Astrocyte (in vitro differentiated cells and primary cell): Measurements from ENCODE around the gene ADAMTSL5. TPM values are rescaled to one million over a fixed set of nuclear protein-coding genes. Genes with fewer than 3 reads are reported as not detected.
"Not testable (repeated sequence)": the region's sequence is repeated elsewhere in the genome, so short reads cannot be mapped to it uniquely, and the experiment has no call there.

Source experiments
- DNase-seq: peaks from one replicate; pipeline ENCODE4 v3.0.0-alpha.2; 2010; ENCODE audit warnings: low read depth
- FAIRE-seq: peaks from 2 replicates; lab custom pipeline; 2011; peaks lifted over from hg19 to GRCh38; lab: Jason Lieb, UNC
- H2AFZ ChIP-seq: 2 replicates; pipeline ENCODE4 v1.6.0; 2012; ENCODE audit warnings: low read depth, low read length, inconsistent platforms
- H3K27ac ChIP-seq: 2 replicates; pipeline ENCODE4 v1.5.1; 2011; ENCODE audit warnings: low read depth, low read length, inconsistent platforms
- H3K27me3 ChIP-seq: 2 replicates; pipeline ENCODE4 v1.6.0; 2011; ENCODE audit warnings: low read length, inconsistent platforms; ENCODE audit not compliant: insufficient read depth
- H3K36me3 ChIP-seq: 2 replicates; pipeline ENCODE4 v1.5.1; 2011; ENCODE audit warnings: low read length, inconsistent platforms; ENCODE audit not compliant: insufficient read depth
- H3K4me1 ChIP-seq: 2 replicates; pipeline ENCODE4 v1.5.1; 2011; ENCODE audit warnings: low read length, inconsistent platforms; ENCODE audit not compliant: insufficient read depth
- H3K4me2 ChIP-seq: 2 replicates; pipeline ENCODE4 v1.6.0; 2012; ENCODE audit warnings: low read length, inconsistent platforms
- H3K4me3 ChIP-seq: 2 replicates; pipeline ENCODE4 v1.5.1; 2011; ENCODE audit warnings: low read depth, mild to moderate bottlenecking, low read length, inconsistent platforms; ENCODE audit not compliant: insufficient read depth
- H3K79me2 ChIP-seq: 2 replicates; pipeline ENCODE4 v1.6.0; 2012; ENCODE audit warnings: mild to moderate bottlenecking, low read length, inconsistent platforms; ENCODE audit not compliant: insufficient read depth
- H3K9ac ChIP-seq: 2 replicates; pipeline ENCODE4 v1.6.0; 2012; ENCODE audit warnings: mild to moderate bottlenecking, low read length, inconsistent platforms
- H3K9me3 ChIP-seq: 2 replicates; pipeline ENCODE4 v1.5.1; 2012; ENCODE audit warnings: low read depth, mild to moderate bottlenecking, low read length, inconsistent platforms; ENCODE audit not compliant: insufficient read depth
- H4K20me1 ChIP-seq: 2 replicates; pipeline ENCODE4 v1.6.0; 2012; ENCODE audit warnings: low read length, inconsistent platforms; ENCODE audit not compliant: insufficient read depth
- H3K27ac Mint-ChIP-seq: one replicate; pipeline ENCODE4 v1.8.0; 2021; ENCODE audit warnings: mild to moderate bottlenecking, mixed read lengths; ENCODE audit not compliant: unreplicated experiment
- H3K27me3 Mint-ChIP-seq: one replicate; pipeline ENCODE4 v1.8.0; 2021; ENCODE audit warnings: low read depth, mixed read lengths; ENCODE audit not compliant: unreplicated experiment
- H3K36me3 Mint-ChIP-seq: one replicate; pipeline ENCODE4 v1.8.0; 2021; ENCODE audit warnings: low read depth, mixed read lengths; ENCODE audit not compliant: unreplicated experiment
- H3K4me1 Mint-ChIP-seq: one replicate; pipeline ENCODE4 v1.8.0; 2021; ENCODE audit warnings: low read depth, mixed read lengths; ENCODE audit not compliant: unreplicated experiment
- H3K4me3 Mint-ChIP-seq: one replicate; pipeline ENCODE4 v1.8.0; 2021; ENCODE audit warnings: mild to moderate bottlenecking, moderate library complexity, mixed read lengths; ENCODE audit not compliant: unreplicated experiment
- H3K9me3 Mint-ChIP-seq: one replicate; pipeline ENCODE4 v1.8.0; 2021; ENCODE audit warnings: mild to moderate bottlenecking, mixed read lengths; ENCODE audit not compliant: unreplicated experiment
- EZH2 ChIP-seq: IDR thresholded peaks from 2 replicates; pipeline ENCODE4 v1.6.1; 2012; ENCODE audit warnings: mild to moderate bottlenecking, low read length, inconsistent platforms; ENCODE audit not compliant: insufficient read depth
- total RNA-seq: library from RNA; stranded (reverse); gene quantifications from 2 replicates; pipeline ENCODE4 v1.2.1, GENCODE V29; 2021
- TF ChIP-seq, protein P1 (sequence below): IDR thresholded peaks from 2 replicates; pipeline ENCODE4 v1.5.1; 2011; ENCODE audit warnings: low read depth, mild to moderate bottlenecking, inconsistent platforms, low read length, moderate library complexity; ENCODE audit not compliant: insufficient read depth

ADAMTSL5 gene
- total RNA-seq, 1 donor from 2014 or later: 5.5 TPM

DNA sequence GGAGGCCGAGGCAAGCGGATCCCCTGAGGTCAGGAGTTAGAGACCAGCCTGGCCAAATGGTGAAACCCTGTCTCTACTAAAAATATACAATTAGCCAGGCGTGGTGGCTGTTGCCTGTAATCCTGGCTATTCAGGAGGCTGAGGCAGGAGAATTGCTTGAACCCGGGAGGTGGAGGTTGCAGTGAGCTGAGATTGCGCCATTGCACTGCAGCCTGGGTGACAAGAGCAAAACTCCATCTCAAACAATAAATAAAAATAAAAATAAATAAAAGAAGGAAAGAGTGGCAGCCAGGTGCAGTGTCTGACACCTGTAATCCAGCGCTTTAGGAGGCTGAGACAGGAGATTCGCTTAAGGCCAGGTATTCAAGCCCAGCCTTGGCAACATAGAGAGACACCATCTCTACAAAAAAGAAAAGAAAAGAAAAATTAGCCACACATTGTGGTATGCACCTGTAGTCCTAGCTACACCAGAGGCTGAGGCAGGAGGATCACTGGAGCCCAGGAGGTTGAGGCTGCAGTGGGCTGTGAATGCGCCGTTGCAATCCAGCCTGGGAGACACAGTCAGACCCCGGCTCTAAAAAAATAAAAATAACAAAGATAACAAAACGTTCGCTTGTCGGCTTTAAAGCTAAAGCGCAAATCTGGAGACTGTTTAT, 10.3 kb downstream of the ADAMTSL5 start:
- DNase-seq (no peak), FAIRE-seq (no peak)
- Histone ChIP-seq H3K36me3 (no peaks in the 10 kb centered on the region), H3K79me2 (no peaks in the 10 kb centered on the region), H3K27ac (no peak overlapping the region), H3K4me3 (no peak overlapping the region), H3K9me3 (no peaks in the 10 kb centered on the region), H3K4me2 (peak overlapping the region; percentile 26), H2AFZ (no peak overlapping the region), H4K20me1 (no peaks in the 10 kb centered on the region), H3K27me3 (peaks cover 18% of the 10 kb centered on the region), H3K9ac (no peak overlapping the region), H3K4me1 (no peaks in the 10 kb centered on the region)
- H3K4me3 Mint-ChIP-seq: peak overlapping the region; percentile 60
- H3K4me1 Mint-ChIP-seq: no peaks in the 10 kb centered on the region
- no peak overlapping the region for H3K27ac Mint-ChIP-seq
- TF ChIP-seq EZH2: no peak
- TF ChIP-seq, protein P1, sequence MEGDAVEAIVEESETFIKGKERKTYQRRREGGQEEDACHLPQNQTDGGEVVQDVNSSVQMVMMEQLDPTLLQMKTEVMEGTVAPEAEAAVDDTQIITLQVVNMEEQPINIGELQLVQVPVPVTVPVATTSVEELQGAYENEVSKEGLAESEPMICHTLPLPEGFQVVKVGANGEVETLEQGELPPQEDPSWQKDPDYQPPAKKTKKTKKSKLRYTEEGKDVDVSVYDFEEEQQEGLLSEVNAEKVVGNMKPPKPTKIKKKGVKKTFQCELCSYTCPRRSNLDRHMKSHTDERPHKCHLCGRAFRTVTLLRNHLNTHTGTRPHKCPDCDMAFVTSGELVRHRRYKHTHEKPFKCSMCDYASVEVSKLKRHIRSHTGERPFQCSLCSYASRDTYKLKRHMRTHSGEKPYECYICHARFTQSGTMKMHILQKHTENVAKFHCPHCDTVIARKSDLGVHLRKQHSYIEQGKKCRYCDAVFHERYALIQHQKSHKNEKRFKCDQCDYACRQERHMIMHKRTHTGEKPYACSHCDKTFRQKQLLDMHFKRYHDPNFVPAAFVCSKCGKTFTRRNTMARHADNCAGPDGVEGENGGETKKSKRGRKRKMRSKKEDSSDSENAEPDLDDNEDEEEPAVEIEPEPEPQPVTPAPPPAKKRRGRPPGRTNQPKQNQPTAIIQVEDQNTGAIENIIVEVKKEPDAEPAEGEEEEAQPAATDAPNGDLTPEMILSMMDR: no peak
- H3K9me3 Mint-ChIP-seq: peaks cover 5% of the 10 kb centered on the region
- peaks cover 4% of the 10 kb centered on the region for H3K36me3 Mint-ChIP-seq
- H3K27me3 Mint-ChIP-seq: peaks cover 5% of the 10 kb centered on the region

DNA sequence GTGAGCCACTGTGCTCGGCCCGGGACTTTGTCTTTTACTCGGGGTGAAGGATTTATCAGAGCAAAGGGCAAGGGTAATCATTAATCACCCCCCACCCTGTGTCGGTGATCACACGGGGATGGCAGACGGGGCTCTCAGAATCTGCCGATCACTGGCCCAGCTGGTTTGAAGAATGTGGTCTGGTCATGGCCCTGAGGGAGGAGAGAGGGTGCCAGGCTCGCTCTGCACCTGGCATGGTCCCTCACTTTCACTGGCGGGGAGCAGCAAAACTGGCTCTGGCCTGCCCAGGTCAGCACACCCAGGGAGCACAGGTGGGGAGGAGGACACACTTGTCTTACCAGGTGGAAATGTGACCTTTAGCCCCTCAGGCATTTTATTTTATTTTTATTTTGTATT, 11.6 kb downstream of the ADAMTSL5 start:
- Mint-ChIP-seq H3K27me3 (peaks cover 10% of the 10 kb centered on the region), H3K4me3 (no peak overlapping the region), H3K27ac (no peak overlapping the region), H3K36me3 (peaks cover 4% of the 10 kb centered on the region), H3K9me3 (peaks cover 2% of the 10 kb centered on the region), H3K4me1 (no peaks in the 10 kb centered on the region)
- Histone ChIP-seq H3K27me3 (peaks cover 18% of the 10 kb centered on the region), H3K4me3 (no peak overlapping the region), H3K36me3 (no peaks in the 10 kb centered on the region), H3K9ac (no peak overlapping the region), H3K79me2 (no peaks in the 10 kb centered on the region), H4K20me1 (no peaks in the 10 kb centered on the region), H3K27ac (no peak overlapping the region), H3K4me1 (no peaks in the 10 kb centered on the region), H3K4me2 (no peak overlapping the region), H2AFZ (no peak overlapping the region), H3K9me3 (no peaks in the 10 kb centered on the region)
- DNase-seq (no peak), FAIRE-seq (no peak)
- no peak for TF ChIP-seq EZH2
- TF ChIP-seq, protein P1: no peak

DNA sequence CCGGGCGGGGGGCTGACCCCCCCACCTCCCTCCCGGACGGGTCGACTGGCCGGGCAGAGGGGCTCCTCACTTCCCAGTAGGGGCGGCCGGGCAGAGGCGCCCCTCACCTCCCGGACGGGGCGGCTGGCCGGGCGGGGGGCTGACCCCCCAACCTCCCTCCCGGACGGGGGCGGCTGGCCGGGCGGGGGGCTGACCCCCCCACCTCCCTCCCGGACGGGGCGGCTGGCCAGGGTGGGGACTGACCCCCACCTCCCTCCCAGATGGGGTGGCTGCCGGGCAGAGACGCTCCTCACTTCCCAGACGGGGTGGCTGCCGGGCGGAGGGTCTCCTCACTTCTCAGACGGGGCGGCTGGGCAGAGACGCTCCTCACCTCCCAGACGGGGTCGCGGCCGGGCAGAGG, 13.6 kb downstream of the ADAMTSL5 start:
- H3K36me3 ChIP-seq, H3K4me3 ChIP-seq, H3K4me2 ChIP-seq, H3K4me3 Mint-ChIP-seq, H3K9me3 ChIP-seq, H2AFZ ChIP-seq, H3K27ac Mint-ChIP-seq, FAIRE-seq, DNase-seq, H3K4me1 Mint-ChIP-seq, H3K4me1 ChIP-seq, H3K36me3 Mint-ChIP-seq, H3K9ac ChIP-seq, H4K20me1 ChIP-seq, H3K27ac ChIP-seq, H3K9me3 Mint-ChIP-seq, H3K79me2 ChIP-seq: not testable (repeated sequence)
- H3K27me3 Mint-ChIP-seq: peaks cover 16% of the 10 kb centered on the region
- peaks cover 15% of the 10 kb centered on the region for H3K27me3 ChIP-seq
